HCT116 (cell line): ENCODE measurements around the gene RUNX2. TPM values are rescaled to one million over a fixed set of nuclear protein-coding genes. Genes with fewer than 3 reads are reported as not detected.

Experiments used
- ATAC-seq: fragments of 200-7000 bp; cut with Tn5 transposase; 2 replicates; pipeline ENCODE4 v1.9.1; 2020; ENCODE audit warnings: mild to moderate bottlenecking, moderate library complexity
- BruUV-seq: library from RNA; stranded (reverse); fragments of 400-500 nt; replicated peaks from 2 replicates; lab custom pipeline; 2021; lab: Mats Ljungman, UMichigan
- CTCF ChIA-PET: fragments of 300-600 bp; sonication (Branson Sonifier 250); formaldehyde crosslinking; loops from one replicate; lab custom pipeline; 2021; ENCODE audit warnings: antibody characterized with exemption; lab: Charles Lee
- POLR2A ChIA-PET: fragments of 300-600, 350-600 bp; sonication (Branson Sonifier 250); formaldehyde crosslinking; loops from one replicate; lab custom pipeline; 2021; ENCODE audit warnings: antibody characterized with exemption; lab: Charles Lee
- RAD21 ChIA-PET, 2 experiments: fragments of 300-600 bp; sonication (Branson Sonifier 250); formaldehyde crosslinking; loops; one replicate each; lab custom pipeline; 2023; ENCODE audit warnings: low total read pairs in 2 of 2; ENCODE audit not compliant: uncharacterized antibody in 2 of 2, unreplicated experiment in 2 of 2, low non-redundant PET in 1 of 2; lab: Charles Lee
- DNase-seq: peaks from one replicate; pipeline ENCODE4 v3.0.0-alpha.2; 2010; ENCODE audit warnings: low read depth, low spot score
- H2AFZ ChIP-seq: fragments of 200-600 bp; shearing (Covaris generic), sonication (generic); 2 replicates; pipeline ENCODE4 v1.6.1; 2017; ENCODE audit warnings: low read depth, mixed run types, mixed read lengths, antibody characterized with exemption, low read length; ENCODE audit not compliant: poor library complexity, severe bottlenecking
- H3K27ac ChIP-seq: 2 replicates; pipeline ENCODE4 v1.5.1; 2012; ENCODE audit warnings: low read depth, low read length
- H3K27me3 ChIP-seq: fragments of 200-600 bp; sonication (generic); 2 replicates; pipeline ENCODE4 v1.6.1; 2016; ENCODE audit warnings: mixed run types, low read length, mixed read lengths; ENCODE audit not compliant: insufficient read depth
- H3K36me3 ChIP-seq, 2 experiments: fragments of 200-500 bp in 1 of 2; fragments of 200-600 bp in 1 of 2; sonication (Bioruptor generic) in 1 of 2; sonication (generic) in 1 of 2; 2 replicates each; pipeline versions ENCODE4 v1.5.1 to v1.6.1; 2014 to 2016; ENCODE audit warnings: low read length in 2 of 2, inconsistent platforms in 1 of 2, mixed read lengths in 1 of 2, mixed run types in 1 of 2; ENCODE audit not compliant: insufficient read depth in 2 of 2, control insufficient read depth in 1 of 2
- H3K4me1 ChIP-seq, 2 experiments: fragments of 200-600 bp in 1 of 2; sonication (generic) in 1 of 2; 2 replicates each; pipeline versions ENCODE4 v1.5.1 to v1.6.1; 2012 to 2017; ENCODE audit warnings: low read length in 2 of 2, inconsistent platforms in 1 of 2, mild to moderate bottlenecking in 1 of 2, mixed read lengths in 1 of 2, mixed run types in 1 of 2, moderate library complexity in 1 of 2; ENCODE audit not compliant: insufficient read depth in 2 of 2, control insufficient read depth in 1 of 2
- H3K4me2 ChIP-seq: fragments of 200-600 bp; sonication (generic); 2 replicates; pipeline ENCODE4 v1.6.1; 2017; ENCODE audit warnings: mixed run types, low read length, mixed read lengths
- H3K4me3 ChIP-seq, 2 experiments: fragments of 200-600 bp in 1 of 2; sonication (generic) in 1 of 2; replicated peaks in 1 of 2; 2 replicates each; pipeline ENCODE4 v1.5.1; 2011 to 2016; ENCODE audit warnings: low read length in 2 of 2, control low read depth in 1 of 2, low read depth in 1 of 2, mild to moderate bottlenecking in 1 of 2, mixed read lengths in 1 of 2, mixed run types in 1 of 2
- H3K79me2 ChIP-seq: fragments of 200-600 bp; sonication (generic); 2 replicates; pipeline ENCODE4 v1.6.1; 2017; ENCODE audit warnings: mild to moderate bottlenecking, mixed run types, low read length, moderate library complexity, mixed read lengths; ENCODE audit not compliant: insufficient read depth
- H3K9ac ChIP-seq: fragments of 200-600 bp; sonication (generic); 2 replicates; pipeline ENCODE4 v1.6.1; 2016; ENCODE audit warnings: low read length, mixed read lengths
- H3K9me2 ChIP-seq: fragments of 200-600 bp; sonication (generic), shearing (Covaris generic); 2 replicates; pipeline ENCODE4 v1.6.1; 2017; ENCODE audit warnings: mixed run types, mild to moderate bottlenecking, moderate library complexity; ENCODE audit not compliant: insufficient read depth
- H3K9me3 ChIP-seq, 2 experiments: fragments of 200-500 bp in 1 of 2; fragments of 200-600 bp in 1 of 2; sonication (Bioruptor generic) in 1 of 2; sonication (generic) in 1 of 2; 2 replicates each; pipeline ENCODE4 v1.6.1; 2014 to 2017; ENCODE audit warnings: low read length in 2 of 2, mixed read lengths in 2 of 2, inconsistent platforms in 1 of 2, low read depth in 1 of 2, mild to moderate bottlenecking in 1 of 2, mixed run types in 1 of 2, moderate library complexity in 1 of 2; ENCODE audit not compliant: control insufficient read depth in 1 of 2, insufficient read depth in 1 of 2
- H4K20me1 ChIP-seq: fragments of 200-600 bp; sonication (generic), shearing (Covaris generic); 2 replicates; pipeline ENCODE4 v1.6.1; 2017; ENCODE audit warnings: mixed run types, mild to moderate bottlenecking, moderate library complexity; ENCODE audit not compliant: insufficient read depth
- CBX3 ChIP-seq: IDR thresholded peaks from 2 replicates; pipeline ENCODE4 v1.6.1; 2012; ENCODE audit warnings: low read depth
- EGR1 ChIP-seq: IDR thresholded peaks from 2 replicates; pipeline ENCODE4 v1.6.1; 2012; ENCODE audit warnings: low read depth
- ELF1 ChIP-seq: IDR thresholded peaks from 2 replicates; pipeline ENCODE4 v1.6.1; 2012; ENCODE audit warnings: low read depth, borderline replicate concordance
- EZH2 ChIP-seq: fragments of 200-600 bp; sonication (generic); IDR thresholded peaks from 2 replicates; pipeline ENCODE4 v1.6.1; 2017; ENCODE audit warnings: antibody characterized with exemption, mixed run types
- EZH2phosphoT487 ChIP-seq: fragments of 200-600 bp; IDR thresholded peaks from 2 replicates; pipeline ENCODE4 v1.6.1; 2018; ENCODE audit warnings: antibody characterized with exemption, borderline replicate concordance
- FOSL1 ChIP-seq: IDR thresholded peaks from 2 replicates; pipeline ENCODE4 v1.6.1; 2012; ENCODE audit warnings: low read depth
- JUND ChIP-seq: IDR thresholded peaks from 2 replicates; pipeline ENCODE4 v1.6.1; 2012
- MAX ChIP-seq: IDR thresholded peaks from 2 replicates; pipeline ENCODE4 v1.6.1; 2012
- POLR2A ChIP-seq: IDR thresholded peaks from 2 replicates; pipeline ENCODE4 v1.7.0; 2011; ENCODE audit warnings: borderline replicate concordance; ENCODE audit not compliant: insufficient read depth, insufficient read length; ENCODE audit errors: extremely low read depth
- RAD21 ChIP-seq: IDR thresholded peaks from 2 replicates; pipeline ENCODE4 v1.6.1; 2012; ENCODE audit warnings: low read depth, mild to moderate bottlenecking
- SIN3A ChIP-seq: IDR thresholded peaks from 2 replicates; pipeline ENCODE4 v1.6.1; 2012; ENCODE audit warnings: low read depth
- SP1 ChIP-seq: IDR thresholded peaks from 2 replicates; pipeline ENCODE4 v1.6.1; 2012; ENCODE audit warnings: low read depth
- SRF ChIP-seq: IDR thresholded peaks from 2 replicates; pipeline ENCODE4 v1.6.1; 2012; ENCODE audit warnings: low read depth
- TCF7L2 ChIP-seq: IDR thresholded peaks from 2 replicates; pipeline ENCODE4 v1.7.0; 2011; ENCODE audit warnings: borderline replicate concordance, inconsistent platforms; ENCODE audit not compliant: insufficient read depth, insufficient read length; ENCODE audit errors: extremely low read depth
- ZNF274 ChIP-seq: fragments of 200-500 bp; sonication (Bioruptor generic); IDR thresholded peaks from 2 replicates; pipeline ENCODE4 v1.6.1; 2014; ENCODE audit warnings: mild to moderate bottlenecking, low read depth, low read length, inconsistent platforms
- intact Hi-C: fragments of 100-400 bp; cut with micrococcal nuclease; formaldehyde crosslinking; loops from 2 replicates; pipeline ENCODE4 v1.10.0; 2022
- total RNA-seq: library from RNA; stranded (reverse); gene quantifications from one replicate; pipeline ENCODE4 v1.2.1, GENCODE V29; 2021; ENCODE audit not compliant: unreplicated experiment
- TF ChIP-seq, protein P1 (sequence below): IDR thresholded peaks from 2 replicates; pipeline ENCODE4 v1.6.1; 2012
- TF ChIP-seq, protein P2 (sequence below), 3 experiments: fragments of 200-600 bp in 1 of 3; sonication (generic) in 1 of 3; IDR thresholded peaks in 2 of 3; conservative IDR thresholded peaks in 1 of 3; 2 replicates each; pipeline ENCODE4 v1.5.1; 2012 to 2017; ENCODE audit warnings: low read depth in 2 of 3, low read length in 2 of 3, antibody characterized with exemption in 1 of 3, borderline replicate concordance in 1 of 3, control low read depth in 1 of 3, mild to moderate bottlenecking in 1 of 3, mixed read lengths in 1 of 3, mixed run types in 1 of 3, moderate library complexity in 1 of 3; ENCODE audit not compliant: insufficient read depth in 1 of 3
- TF ChIP-seq, protein P3 (sequence below): IDR thresholded peaks from 2 replicates; pipeline ENCODE4 v1.6.1; 2011; ENCODE audit warnings: mild to moderate bottlenecking, low read length, moderate library complexity; ENCODE audit not compliant: insufficient replicate concordance; ENCODE audit errors: extremely low read depth
- TF ChIP-seq, protein P4 (sequence below): IDR thresholded peaks from 2 replicates; pipeline ENCODE4 v1.6.1; 2012; ENCODE audit warnings: low read depth

RUNX2 gene
- total RNA-seq, 1 experiment from 2014 or later = 1.1 TPM

GRCh38 chr6:45289751-45290514, 38.2 kb upstream of the RUNX2 start:
- Histone ChIP-seq H4K20me1 (no peaks in the 10 kb centered on the region), H3K9me2 (no peaks in the 10 kb centered on the region), H3K27ac (no peak overlapping the region), H3K4me2 (no peak overlapping the region), H3K27me3 (no peaks in the 10 kb centered on the region), H3K9ac (no peak overlapping the region), H3K79me2 (no peaks in the 10 kb centered on the region), H3K4me3 (no peak overlapping the region), H3K36me3 (no peaks in the 10 kb centered on the region), H2AFZ (no peak overlapping the region), H3K4me1 (no peaks in the 10 kb centered on the region), H3K9me3 (no peaks in the 10 kb centered on the region)
- ATAC-seq (no peak), DNase-seq (no peak)
- intact Hi-C loops = no loop called here
- RAD21 ChIA-PET = no interaction called here
- POLR2A ChIA-PET = no interaction called here
- CTCF ChIA-PET = no interaction called here
- no TSS peak for BruUV-seq
- TF ChIP-seq, protein P1, sequence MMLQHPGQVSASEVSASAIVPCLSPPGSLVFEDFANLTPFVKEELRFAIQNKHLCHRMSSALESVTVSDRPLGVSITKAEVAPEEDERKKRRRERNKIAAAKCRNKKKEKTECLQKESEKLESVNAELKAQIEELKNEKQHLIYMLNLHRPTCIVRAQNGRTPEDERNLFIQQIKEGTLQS = no peak
- TF ChIP-seq ZNF274 (no peak), SRF (no peak), SP1 (no peak), POLR2A (no peak), EGR1 (no peak), TCF7L2 (no peak), CBX3 (no peak), EZH2phosphoT487 (no peak), SIN3A (no peak), FOSL1 (no peak), MAX (no peak), ELF1 (no peak), EZH2 (no peak), RAD21 (no peak), JUND (no peak)
- TF ChIP-seq, protein P2, sequence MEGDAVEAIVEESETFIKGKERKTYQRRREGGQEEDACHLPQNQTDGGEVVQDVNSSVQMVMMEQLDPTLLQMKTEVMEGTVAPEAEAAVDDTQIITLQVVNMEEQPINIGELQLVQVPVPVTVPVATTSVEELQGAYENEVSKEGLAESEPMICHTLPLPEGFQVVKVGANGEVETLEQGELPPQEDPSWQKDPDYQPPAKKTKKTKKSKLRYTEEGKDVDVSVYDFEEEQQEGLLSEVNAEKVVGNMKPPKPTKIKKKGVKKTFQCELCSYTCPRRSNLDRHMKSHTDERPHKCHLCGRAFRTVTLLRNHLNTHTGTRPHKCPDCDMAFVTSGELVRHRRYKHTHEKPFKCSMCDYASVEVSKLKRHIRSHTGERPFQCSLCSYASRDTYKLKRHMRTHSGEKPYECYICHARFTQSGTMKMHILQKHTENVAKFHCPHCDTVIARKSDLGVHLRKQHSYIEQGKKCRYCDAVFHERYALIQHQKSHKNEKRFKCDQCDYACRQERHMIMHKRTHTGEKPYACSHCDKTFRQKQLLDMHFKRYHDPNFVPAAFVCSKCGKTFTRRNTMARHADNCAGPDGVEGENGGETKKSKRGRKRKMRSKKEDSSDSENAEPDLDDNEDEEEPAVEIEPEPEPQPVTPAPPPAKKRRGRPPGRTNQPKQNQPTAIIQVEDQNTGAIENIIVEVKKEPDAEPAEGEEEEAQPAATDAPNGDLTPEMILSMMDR (IDR thresholded peaks at IDR 0.05 in 2 of 3, conservative IDR thresholded peaks at IDR 0.05 in 1 of 3; ENCODE audit: borderline replicate concordance in 1 of 3, insufficient read depth in 1 of 3, low read depth in 2 of 3, low read length in 2 of 3) = no peak
- TF ChIP-seq, protein P3, sequence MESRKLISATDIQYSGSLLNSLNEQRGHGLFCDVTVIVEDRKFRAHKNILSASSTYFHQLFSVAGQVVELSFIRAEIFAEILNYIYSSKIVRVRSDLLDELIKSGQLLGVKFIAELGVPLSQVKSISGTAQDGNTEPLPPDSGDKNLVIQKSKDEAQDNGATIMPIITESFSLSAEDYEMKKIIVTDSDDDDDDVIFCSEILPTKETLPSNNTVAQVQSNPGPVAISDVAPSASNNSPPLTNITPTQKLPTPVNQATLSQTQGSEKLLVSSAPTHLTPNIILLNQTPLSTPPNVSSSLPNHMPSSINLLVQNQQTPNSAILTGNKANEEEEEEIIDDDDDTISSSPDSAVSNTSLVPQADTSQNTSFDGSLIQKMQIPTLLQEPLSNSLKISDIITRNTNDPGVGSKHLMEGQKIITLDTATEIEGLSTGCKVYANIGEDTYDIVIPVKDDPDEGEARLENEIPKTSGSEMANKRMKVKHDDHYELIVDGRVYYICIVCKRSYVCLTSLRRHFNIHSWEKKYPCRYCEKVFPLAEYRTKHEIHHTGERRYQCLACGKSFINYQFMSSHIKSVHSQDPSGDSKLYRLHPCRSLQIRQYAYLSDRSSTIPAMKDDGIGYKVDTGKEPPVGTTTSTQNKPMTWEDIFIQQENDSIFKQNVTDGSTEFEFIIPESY = no peak
- TF ChIP-seq, protein P4, sequence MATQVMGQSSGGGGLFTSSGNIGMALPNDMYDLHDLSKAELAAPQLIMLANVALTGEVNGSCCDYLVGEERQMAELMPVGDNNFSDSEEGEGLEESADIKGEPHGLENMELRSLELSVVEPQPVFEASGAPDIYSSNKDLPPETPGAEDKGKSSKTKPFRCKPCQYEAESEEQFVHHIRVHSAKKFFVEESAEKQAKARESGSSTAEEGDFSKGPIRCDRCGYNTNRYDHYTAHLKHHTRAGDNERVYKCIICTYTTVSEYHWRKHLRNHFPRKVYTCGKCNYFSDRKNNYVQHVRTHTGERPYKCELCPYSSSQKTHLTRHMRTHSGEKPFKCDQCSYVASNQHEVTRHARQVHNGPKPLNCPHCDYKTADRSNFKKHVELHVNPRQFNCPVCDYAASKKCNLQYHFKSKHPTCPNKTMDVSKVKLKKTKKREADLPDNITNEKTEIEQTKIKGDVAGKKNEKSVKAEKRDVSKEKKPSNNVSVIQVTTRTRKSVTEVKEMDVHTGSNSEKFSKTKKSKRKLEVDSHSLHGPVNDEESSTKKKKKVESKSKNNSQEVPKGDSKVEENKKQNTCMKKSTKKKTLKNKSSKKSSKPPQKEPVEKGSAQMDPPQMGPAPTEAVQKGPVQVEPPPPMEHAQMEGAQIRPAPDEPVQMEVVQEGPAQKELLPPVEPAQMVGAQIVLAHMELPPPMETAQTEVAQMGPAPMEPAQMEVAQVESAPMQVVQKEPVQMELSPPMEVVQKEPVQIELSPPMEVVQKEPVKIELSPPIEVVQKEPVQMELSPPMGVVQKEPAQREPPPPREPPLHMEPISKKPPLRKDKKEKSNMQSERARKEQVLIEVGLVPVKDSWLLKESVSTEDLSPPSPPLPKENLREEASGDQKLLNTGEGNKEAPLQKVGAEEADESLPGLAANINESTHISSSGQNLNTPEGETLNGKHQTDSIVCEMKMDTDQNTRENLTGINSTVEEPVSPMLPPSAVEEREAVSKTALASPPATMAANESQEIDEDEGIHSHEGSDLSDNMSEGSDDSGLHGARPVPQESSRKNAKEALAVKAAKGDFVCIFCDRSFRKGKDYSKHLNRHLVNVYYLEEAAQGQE = no peak
